ENCODE data around the gene GBP2.

The GBP2 gene, protein sequence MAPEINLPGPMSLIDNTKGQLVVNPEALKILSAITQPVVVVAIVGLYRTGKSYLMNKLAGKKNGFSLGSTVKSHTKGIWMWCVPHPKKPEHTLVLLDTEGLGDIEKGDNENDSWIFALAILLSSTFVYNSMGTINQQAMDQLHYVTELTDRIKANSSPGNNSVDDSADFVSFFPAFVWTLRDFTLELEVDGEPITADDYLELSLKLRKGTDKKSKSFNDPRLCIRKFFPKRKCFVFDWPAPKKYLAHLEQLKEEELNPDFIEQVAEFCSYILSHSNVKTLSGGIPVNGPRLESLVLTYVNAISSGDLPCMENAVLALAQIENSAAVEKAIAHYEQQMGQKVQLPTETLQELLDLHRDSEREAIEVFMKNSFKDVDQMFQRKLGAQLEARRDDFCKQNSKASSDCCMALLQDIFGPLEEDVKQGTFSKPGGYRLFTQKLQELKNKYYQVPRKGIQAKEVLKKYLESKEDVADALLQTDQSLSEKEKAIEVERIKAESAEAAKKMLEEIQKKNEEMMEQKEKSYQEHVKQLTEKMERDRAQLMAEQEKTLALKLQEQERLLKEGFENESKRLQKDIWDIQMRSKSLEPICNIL

DNA sequence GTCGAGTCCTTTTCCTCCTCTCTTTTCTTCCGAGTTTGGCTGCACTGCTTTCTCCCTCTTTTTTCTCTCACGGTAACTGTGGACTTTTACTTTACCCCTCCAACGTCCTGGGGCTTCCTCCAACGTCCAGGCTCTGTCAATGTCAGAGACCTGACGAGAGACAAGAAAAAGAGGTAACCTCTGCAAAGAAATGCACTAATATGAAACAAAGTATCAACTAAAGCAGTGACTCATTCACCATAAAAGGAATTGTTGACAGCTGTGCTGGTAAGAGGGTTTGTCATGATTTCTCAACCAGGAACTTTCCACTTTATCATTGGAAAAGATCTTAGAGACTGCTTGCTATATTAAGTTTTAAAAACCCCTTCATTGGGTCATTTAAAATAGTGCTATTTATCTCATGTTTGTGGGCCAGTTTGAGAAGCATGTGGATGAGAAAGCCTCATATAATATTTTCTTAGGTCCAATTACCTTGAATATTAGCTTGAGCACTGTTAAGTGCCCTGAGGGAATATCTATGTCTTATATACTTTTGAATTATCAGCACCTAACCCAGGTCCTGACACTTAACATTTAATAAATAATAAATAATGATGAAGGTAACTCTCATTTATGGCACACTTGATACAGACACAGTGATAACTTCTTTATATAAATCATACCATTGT, at the start of gene GBP2:
GBP2 (minus strand) TSS at position 202 of the 668 bp plus-strand sequence. CDS start 4,148 bp downstream, outside the sequence.
- H3K4me3 ChIP-seq = peak within 1 kb of the TSS in 8 of 10 experiments; percentile 33 to 68 (median 62); a peak in 15 of 20 replicates
- H3K4me1 ChIP-seq = peaks cover 19 to 76% (median 41%) of the 10 kb centered on the region in 10 experiments
- H3K9me3 ChIP-seq (replicated peaks in 1 of 11) = peaks cover 0 to 15% (median 12%) of the 10 kb centered on the region in 11 experiments; a peak in 17 of 22 replicates
- no peak for TF ChIP-seq Cebpa-rat (IDR thresholded peaks at IDR 0.05)
- no peaks in the 10 kb centered on the region for H4K20me1 ChIP-seq
- no peaks in the 10 kb centered on the region for H3K27me3 ChIP-seq
- H3K4me2 ChIP-seq = peak within 1 kb of the TSS; percentile 40 to 98 (median 66); a peak in 21 of 22 replicates
- H3K27ac ChIP-seq = peak within 1 kb of the TSS; percentile 41 to 81 (median 67); a peak in 20 of 22 replicates
- peak within 1 kb of the TSS in 9 of 11 experiments; percentile 20 to 80 (median 62); a peak in 17 of 22 replicates for H3K9ac ChIP-seq
- H3K36me3 ChIP-seq = peaks cover 0 to 15% (median 0%) of the 10 kb centered on the region in 11 experiments; a peak in 5 of 22 replicates

DNA sequence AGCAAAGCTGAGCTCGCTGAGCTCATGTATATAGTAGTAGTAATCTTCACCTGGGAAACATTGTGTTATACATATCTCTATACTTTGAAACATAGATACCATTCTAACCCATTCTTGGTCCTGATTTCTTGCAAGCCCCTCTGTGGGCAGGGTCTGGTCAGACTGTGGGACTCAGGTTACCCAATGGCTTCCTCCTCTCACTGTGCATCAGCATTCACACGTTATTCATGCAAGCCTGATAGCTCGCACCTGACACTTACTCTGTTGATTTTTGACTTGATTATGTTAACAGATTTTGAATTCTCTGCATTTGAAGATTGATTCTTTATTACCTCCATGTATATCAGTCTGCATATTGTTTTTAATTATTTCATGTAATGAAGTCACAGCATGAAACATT, 48.6 kb upstream of the GBP2 start:
- H3K27ac ChIP-seq = no peak overlapping the region
- H3K9me3 ChIP-seq (replicated peaks in 1 of 11) = no peaks in the 10 kb centered on the region
- H3K4me1 ChIP-seq = peaks cover 0 to 14% (median 0%) of the 10 kb centered on the region in 10 experiments; a peak in 8 of 20 replicates

DNA sequence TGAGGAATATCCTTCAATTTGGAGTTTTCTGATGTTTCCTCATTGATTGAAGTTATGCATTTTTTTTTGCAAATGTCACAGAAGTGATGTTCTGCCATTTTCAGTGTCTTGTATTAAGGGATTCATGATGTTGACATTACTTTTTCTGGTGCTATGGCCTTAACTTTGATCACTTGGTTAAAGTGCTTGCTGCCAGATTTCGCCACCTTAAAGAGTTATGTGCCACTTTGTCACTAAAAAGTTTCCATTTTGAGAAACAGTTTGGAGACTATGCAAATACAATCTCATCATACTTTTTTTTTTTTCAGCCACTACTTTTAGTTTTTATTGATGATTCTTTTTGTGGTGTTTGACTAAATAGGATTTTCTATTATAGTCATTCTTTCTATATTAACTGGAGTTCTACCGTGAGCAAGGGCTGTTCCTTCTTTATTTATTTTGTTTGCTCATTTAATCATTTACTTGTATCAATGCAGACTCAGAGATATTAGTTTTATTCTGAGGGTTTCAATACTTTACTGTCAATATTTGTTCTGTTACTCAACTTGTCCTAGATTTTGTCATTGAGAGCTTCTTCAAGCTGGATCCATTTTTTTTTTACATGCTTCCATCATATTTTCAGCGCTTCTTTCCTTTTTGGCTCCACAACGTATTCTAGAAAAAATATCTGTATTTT, 46.7 kb upstream of the GBP2 start:
- Histone ChIP-seq H3K36me3 (no peaks in the 10 kb centered on the region), H3K9ac (no peak overlapping the region), H3K27ac (no peak overlapping the region), H3K4me2 (no peak overlapping the region), H3K4me1 (peaks cover 0 to 14% (median 0%) of the 10 kb centered on the region in 10 experiments; a peak in 8 of 20 replicates), H3K27me3 (no peaks in the 10 kb centered on the region), H4K20me1 (no peaks in the 10 kb centered on the region), H3K9me3 (replicated peaks in 1 of 11) (no peaks in the 10 kb centered on the region), H3K4me3 (no peak overlapping the region)
- TF ChIP-seq Cebpa-rat (IDR thresholded peaks at IDR 0.05) = no peak

More for the DNA sequence above, 48.6 kb upstream of the GBP2 start:
- Histone ChIP-seq H3K9ac (no peak overlapping the region), H3K27me3 (no peaks in the 10 kb centered on the region), H3K4me2 (no peak overlapping the region), H3K4me3 (no peak overlapping the region), H3K36me3 (no peaks in the 10 kb centered on the region), H4K20me1 (no peaks in the 10 kb centered on the region)
- no peak for TF ChIP-seq Cebpa-rat (IDR thresholded peaks at IDR 0.05)

DNA sequence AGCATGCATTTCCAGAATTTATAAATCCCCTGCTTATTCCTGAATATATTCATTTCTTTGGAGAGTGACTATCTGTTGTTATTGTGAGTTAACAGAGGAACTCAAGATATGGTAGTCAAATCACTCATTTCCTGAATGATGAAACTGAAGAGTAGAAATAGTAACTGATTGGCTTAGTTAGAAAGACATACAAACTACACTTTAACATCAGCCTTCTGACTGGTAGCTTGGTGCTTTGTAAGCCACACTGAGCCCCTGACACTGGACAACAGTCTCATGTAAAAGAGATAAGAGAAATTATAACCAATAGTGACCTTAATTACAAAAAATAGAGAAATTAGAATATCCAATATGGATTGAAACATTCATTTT, 45.1 kb upstream of the GBP2 start:
- H3K36me3 ChIP-seq = no peaks in the 10 kb centered on the region
- no peaks in the 10 kb centered on the region for H3K9me3 ChIP-seq (replicated peaks in 1 of 11)
- no peak overlapping the region for H3K9ac ChIP-seq
- peaks cover 0 to 14% (median 0%) of the 10 kb centered on the region in 10 experiments; a peak in 8 of 20 replicates for H3K4me1 ChIP-seq
- peak overlapping the region in 6 of 11 experiments; percentile 5 to 52 (median 39); a peak in 8 of 22 replicates for H3K4me2 ChIP-seq
- H3K4me3 ChIP-seq = no peak overlapping the region
- no peaks in the 10 kb centered on the region for H4K20me1 ChIP-seq
- H3K27me3 ChIP-seq = no peaks in the 10 kb centered on the region
- H3K27ac ChIP-seq = no peak overlapping the region; a peak in 1 of 22 replicates
- TF ChIP-seq Cebpa-rat (IDR thresholded peaks at IDR 0.05) = no peak

DNA sequence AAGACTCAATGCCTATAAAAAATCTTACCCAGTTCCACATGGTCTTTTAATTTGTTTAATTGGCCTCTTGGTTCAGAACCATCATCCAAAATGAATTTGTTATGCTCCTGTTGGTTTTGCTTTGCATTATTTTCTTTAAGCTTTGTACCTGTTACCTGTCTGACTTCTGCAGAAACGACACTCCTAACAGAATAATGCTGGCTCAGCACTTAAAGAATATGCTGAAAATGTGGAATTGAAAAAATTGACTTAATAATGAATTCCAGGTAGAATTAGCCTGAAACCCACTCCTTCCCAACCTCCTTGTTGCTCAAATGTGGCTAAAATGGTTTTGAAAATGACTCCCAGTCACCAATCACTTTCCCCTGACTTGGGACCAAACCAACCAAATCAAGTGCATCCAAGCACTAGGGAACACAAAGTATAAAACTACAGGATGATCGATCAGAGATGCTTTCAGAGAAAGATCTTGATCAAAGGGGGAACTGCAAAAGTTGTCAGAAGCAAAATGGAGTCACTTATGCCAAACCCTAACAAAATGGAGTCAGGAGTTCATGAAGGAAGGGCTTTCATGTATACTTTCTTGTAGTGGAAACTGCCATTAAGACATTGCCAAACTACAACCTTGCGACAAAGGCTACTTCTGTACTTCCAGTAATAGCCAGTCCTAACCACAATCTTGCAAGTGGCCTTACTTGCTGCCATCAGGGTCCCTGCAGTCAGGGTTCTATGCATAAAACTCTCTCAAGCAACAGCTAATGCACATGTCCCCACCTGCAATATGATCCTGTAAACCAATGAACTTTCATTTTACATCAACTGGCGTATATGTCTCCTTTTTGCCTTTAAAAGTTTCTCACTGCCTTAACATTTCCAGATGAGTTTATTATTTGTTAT, 44.5 kb upstream of the GBP2 start:
- Histone ChIP-seq H3K4me3 (no peak overlapping the region), H3K9me3 (replicated peaks in 1 of 11) (no peaks in the 10 kb centered on the region), H3K27ac (no peak overlapping the region; a peak in 1 of 22 replicates), H3K9ac (no peak overlapping the region), H3K36me3 (no peaks in the 10 kb centered on the region), H3K4me2 (peak overlapping the region in 6 of 11 experiments; percentile 5 to 52 (median 39); a peak in 10 of 22 replicates), H3K4me1 (peaks cover 0 to 14% (median 0%) of the 10 kb centered on the region in 10 experiments; a peak in 8 of 20 replicates), H3K27me3 (no peaks in the 10 kb centered on the region), H4K20me1 (no peaks in the 10 kb centered on the region)
- no peak for TF ChIP-seq Cebpa-rat (IDR thresholded peaks at IDR 0.05)

DNA sequence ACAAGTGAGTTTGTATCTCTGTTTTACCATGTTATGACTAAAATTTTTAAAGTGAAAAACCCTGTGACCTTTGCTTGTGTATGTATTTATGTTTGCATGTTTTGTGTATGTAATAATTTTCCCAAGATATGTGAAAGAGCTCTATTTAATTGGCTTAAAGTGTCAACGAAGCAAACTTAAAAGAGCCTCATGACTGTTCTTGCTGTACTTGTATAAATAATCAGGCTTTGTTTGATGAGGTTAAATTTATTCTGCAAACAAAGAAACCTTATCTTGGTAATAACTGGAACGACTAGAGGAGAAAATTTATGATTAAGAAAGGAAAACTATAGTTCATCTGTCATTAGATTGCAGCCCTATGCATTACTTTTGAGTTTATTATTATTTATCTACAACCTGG, 43.3 kb upstream of the GBP2 start:
- no peak overlapping the region for H3K4me3 ChIP-seq
- no peaks in the 10 kb centered on the region for H3K36me3 ChIP-seq
- H3K27ac ChIP-seq = no peak overlapping the region
- no peak for TF ChIP-seq Cebpa-rat (IDR thresholded peaks at IDR 0.05)
- no peaks in the 10 kb centered on the region for H3K27me3 ChIP-seq
- H3K4me1 ChIP-seq = peaks cover 0 to 14% (median 0%) of the 10 kb centered on the region in 10 experiments; a peak in 8 of 20 replicates
- H3K9me3 ChIP-seq (replicated peaks in 1 of 11) = no peaks in the 10 kb centered on the region
- no peak overlapping the region for H3K9ac ChIP-seq
- H4K20me1 ChIP-seq = no peaks in the 10 kb centered on the region
- no peak overlapping the region for H3K4me2 ChIP-seq

DNA sequence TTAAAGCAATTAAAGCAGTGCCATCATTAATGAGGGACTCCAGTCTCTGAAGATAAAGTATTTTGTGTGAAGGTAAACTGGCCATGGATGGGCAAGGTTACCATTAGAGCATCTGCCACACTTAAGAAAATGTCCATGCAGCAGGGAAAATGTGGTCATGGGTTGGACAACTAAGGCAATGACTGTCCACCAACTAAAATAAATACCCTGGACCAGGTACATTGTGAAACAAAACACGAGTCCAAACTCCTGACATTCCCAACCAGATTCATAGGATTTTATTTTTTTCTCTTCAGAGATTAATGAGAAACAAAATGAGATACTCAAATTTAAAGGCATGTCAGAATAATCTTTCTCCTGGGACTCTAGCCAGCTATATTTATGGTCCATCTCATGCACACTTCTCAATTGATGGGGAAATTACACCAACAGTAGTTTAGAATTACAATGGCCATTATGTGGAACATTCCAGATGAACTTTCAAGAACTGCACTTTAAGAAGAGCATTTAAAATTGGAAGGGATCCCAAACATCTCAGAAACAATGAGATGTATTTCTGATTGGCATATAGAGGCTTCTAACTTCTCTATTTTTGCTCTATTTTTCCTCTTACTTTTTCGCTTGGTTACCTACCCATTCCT, 41.8 kb upstream of the GBP2 start:
- Histone ChIP-seq H3K27me3 (no peaks in the 10 kb centered on the region), H3K27ac (no peak overlapping the region), H3K4me2 (no peak overlapping the region), H3K9ac (no peak overlapping the region), H3K36me3 (no peaks in the 10 kb centered on the region), H3K4me1 (peaks cover 0 to 14% (median 0%) of the 10 kb centered on the region in 10 experiments; a peak in 8 of 20 replicates), H4K20me1 (no peaks in the 10 kb centered on the region), H3K4me3 (no peak overlapping the region), H3K9me3 (replicated peaks in 1 of 11) (no peaks in the 10 kb centered on the region)
- TF ChIP-seq Cebpa-rat (IDR thresholded peaks at IDR 0.05) = no peak

Measured in BLaER1 treated with 17β-estradiol and CSF1 and Interleukin-3, amounts not matched to agents 10 nM and 100 nM (cell line).